Neural progenitor cell (in vitro differentiated cells): Measurements from ENCODE around the gene SDK2. TPM values are rescaled to one million over a fixed set of nuclear protein-coding genes. Genes with fewer than 3 reads are reported as not detected.
A peak's percentile ranks its signal among the peaks of the same experiment; 100 is the strongest.

Experiments
- DNase-seq: peaks from one replicate; pipeline ENCODE4 v3.0.0-alpha.2; 2016; ENCODE audit warnings: low spot score
- H2AFZ ChIP-seq: fragments of 200-600 bp; sonication (generic); replicated peaks from 2 replicates; pipeline ENCODE4 v1.6.1; 2016; ENCODE audit warnings: antibody characterized with exemption
- H3F3A ChIP-seq: fragments of 200-600 bp; sonication (generic); 2 replicates; pipeline ENCODE4 v1.6.1; 2016; ENCODE audit warnings: antibody characterized with exemption, low read depth
- H3K27ac ChIP-seq: fragments of 200-600 bp; sonication (generic); 2 replicates; pipeline ENCODE4 v1.5.1; 2016; ENCODE audit warnings: mild to moderate bottlenecking
- H3K27me3 ChIP-seq: fragments of 200-600 bp; sonication (generic); 2 replicates; pipeline ENCODE4 v1.6.1; 2016; ENCODE audit warnings: mild to moderate bottlenecking, moderate library complexity
- H3K36me3 ChIP-seq: fragments of 200-600 bp; sonication (generic); 2 replicates; pipeline ENCODE4 v1.5.1; 2016
- H3K4me1 ChIP-seq: fragments of 200-600 bp; sonication (generic); 2 replicates; pipeline ENCODE4 v1.6.1; 2016; ENCODE audit warnings: mixed run types
- H3K4me2 ChIP-seq: fragments of 200-600 bp; sonication (generic); 2 replicates; pipeline ENCODE4 v1.6.1; 2016
- H3K4me3 ChIP-seq: fragments of 200-600 bp; sonication (generic); 2 replicates; pipeline ENCODE4 v1.5.1; 2016
- H3K79me2 ChIP-seq: fragments of 200-600 bp; sonication (generic); 2 replicates; pipeline ENCODE4 v1.6.1; 2016; ENCODE audit warnings: low read depth
- H3K9ac ChIP-seq: fragments of 200-600 bp; sonication (generic); 2 replicates; pipeline ENCODE4 v1.6.1; 2016
- H3K9me3 ChIP-seq: fragments of 200-600 bp; sonication (generic); 2 replicates; pipeline ENCODE4 v1.5.1; 2016; ENCODE audit warnings: low read depth
- H4K20me1 ChIP-seq: fragments of 200-600 bp; sonication (generic); 2 replicates; pipeline ENCODE4 v1.6.1; 2016; ENCODE audit warnings: low read depth
- H3K27ac Mint-ChIP-seq: 3 replicates; pipeline ENCODE4 v1.8.0; 2021; ENCODE audit warnings: mixed read lengths
- H3K27me3 Mint-ChIP-seq: 2 replicates; pipeline ENCODE4 v1.8.0; 2022; ENCODE audit warnings: low read depth, mild to moderate bottlenecking, inconsistent platforms, moderate library complexity, mixed read lengths; ENCODE audit not compliant: insufficient read depth
- H3K36me3 Mint-ChIP-seq: 3 replicates; pipeline ENCODE4 v1.8.0; 2021; ENCODE audit warnings: mixed read lengths
- H3K4me1 Mint-ChIP-seq: 3 replicates; pipeline ENCODE4 v1.8.0; 2021; ENCODE audit warnings: mixed read lengths
- H3K4me3 Mint-ChIP-seq: 3 replicates; pipeline ENCODE4 v1.8.0; 2021; ENCODE audit warnings: mild to moderate bottlenecking, moderate library complexity, mixed read lengths
- H3K9me3 Mint-ChIP-seq: 3 replicates; pipeline ENCODE4 v1.8.0; 2020; ENCODE audit warnings: mixed read lengths
- EZH2 ChIP-seq: fragments of 200-600 bp; sonication (generic); IDR thresholded peaks from 2 replicates; pipeline ENCODE4 v1.6.1; 2017; ENCODE audit warnings: antibody characterized with exemption, mild to moderate bottlenecking, moderate library complexity
- EZH2phosphoT487 ChIP-seq: fragments of 200-600 bp; sonication (generic); IDR thresholded peaks from 2 replicates; pipeline ENCODE4 v1.6.1; 2017; ENCODE audit warnings: antibody characterized with exemption
- total RNA-seq: library from RNA; depleted of rRNA; stranded (reverse); fragments of >200 nt; gene quantifications from 2 replicates; pipeline ENCODE4 v1.2.3, GENCODE V29; 2015; ENCODE audit warnings: low replicate concordance
- TF ChIP-seq, protein P1 (sequence below): fragments of 200-600 bp; sonication (generic); IDR thresholded peaks from 2 replicates; pipeline ENCODE4 v1.5.1; 2017; ENCODE audit warnings: antibody characterized with exemption, mild to moderate bottlenecking

The SDK2 gene
- total RNA-seq, 1 donor from 2014 or later: 15.3 TPM

DNA sequence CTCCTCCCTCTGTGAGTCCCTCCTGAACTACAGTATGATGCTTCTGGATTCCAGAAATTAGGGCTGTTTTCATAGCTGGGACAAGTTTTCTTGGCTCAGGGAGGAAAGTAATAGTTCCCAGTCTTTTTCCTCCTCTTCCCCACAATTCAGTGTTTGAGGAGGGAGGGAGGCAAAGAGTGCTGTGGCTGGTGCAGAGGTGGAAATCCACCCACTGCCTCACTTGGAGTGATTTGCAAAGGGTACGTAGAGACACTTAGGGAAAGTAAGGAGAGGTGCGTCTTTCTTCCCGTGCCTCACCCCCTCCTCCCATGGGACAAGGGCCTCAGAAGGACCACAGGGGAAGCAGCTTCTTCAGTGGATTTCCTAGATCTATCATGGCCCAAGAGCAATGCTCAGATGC lies 21.9 kb downstream of the SDK2 start:
- H3K9me3 Mint-ChIP-seq: peaks cover 42% of the 10 kb centered on the region
- Histone ChIP-seq H3K4me1 (peaks cover 46% of the 10 kb centered on the region), H3K4me3 (no peak overlapping the region), H2AFZ (no peak overlapping the region), H3K27me3 (no peaks in the 10 kb centered on the region), H3F3A (peaks cover 32% of the 10 kb centered on the region), H4K20me1 (peaks cover 37% of the 10 kb centered on the region), H3K4me2 (no peak overlapping the region), H3K36me3 (no peaks in the 10 kb centered on the region), H3K27ac (no peak overlapping the region), H3K9me3 (peaks cover 7% of the 10 kb centered on the region), H3K79me2 (peaks cover 98% of the 10 kb centered on the region), H3K9ac (no peak overlapping the region)
- H3K27ac Mint-ChIP-seq: peak overlapping the region; percentile 53
- H3K4me3 Mint-ChIP-seq: no peak overlapping the region
- DNase-seq: no peak
- TF ChIP-seq, protein P1, sequence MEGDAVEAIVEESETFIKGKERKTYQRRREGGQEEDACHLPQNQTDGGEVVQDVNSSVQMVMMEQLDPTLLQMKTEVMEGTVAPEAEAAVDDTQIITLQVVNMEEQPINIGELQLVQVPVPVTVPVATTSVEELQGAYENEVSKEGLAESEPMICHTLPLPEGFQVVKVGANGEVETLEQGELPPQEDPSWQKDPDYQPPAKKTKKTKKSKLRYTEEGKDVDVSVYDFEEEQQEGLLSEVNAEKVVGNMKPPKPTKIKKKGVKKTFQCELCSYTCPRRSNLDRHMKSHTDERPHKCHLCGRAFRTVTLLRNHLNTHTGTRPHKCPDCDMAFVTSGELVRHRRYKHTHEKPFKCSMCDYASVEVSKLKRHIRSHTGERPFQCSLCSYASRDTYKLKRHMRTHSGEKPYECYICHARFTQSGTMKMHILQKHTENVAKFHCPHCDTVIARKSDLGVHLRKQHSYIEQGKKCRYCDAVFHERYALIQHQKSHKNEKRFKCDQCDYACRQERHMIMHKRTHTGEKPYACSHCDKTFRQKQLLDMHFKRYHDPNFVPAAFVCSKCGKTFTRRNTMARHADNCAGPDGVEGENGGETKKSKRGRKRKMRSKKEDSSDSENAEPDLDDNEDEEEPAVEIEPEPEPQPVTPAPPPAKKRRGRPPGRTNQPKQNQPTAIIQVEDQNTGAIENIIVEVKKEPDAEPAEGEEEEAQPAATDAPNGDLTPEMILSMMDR: no peak
- TF ChIP-seq EZH2 (no peak), EZH2phosphoT487 (no peak)
- H3K36me3 Mint-ChIP-seq: peaks cover 49% of the 10 kb centered on the region
- H3K4me1 Mint-ChIP-seq: peaks cover 57% of the 10 kb centered on the region
- peaks cover 8% of the 10 kb centered on the region for H3K27me3 Mint-ChIP-seq

DNA sequence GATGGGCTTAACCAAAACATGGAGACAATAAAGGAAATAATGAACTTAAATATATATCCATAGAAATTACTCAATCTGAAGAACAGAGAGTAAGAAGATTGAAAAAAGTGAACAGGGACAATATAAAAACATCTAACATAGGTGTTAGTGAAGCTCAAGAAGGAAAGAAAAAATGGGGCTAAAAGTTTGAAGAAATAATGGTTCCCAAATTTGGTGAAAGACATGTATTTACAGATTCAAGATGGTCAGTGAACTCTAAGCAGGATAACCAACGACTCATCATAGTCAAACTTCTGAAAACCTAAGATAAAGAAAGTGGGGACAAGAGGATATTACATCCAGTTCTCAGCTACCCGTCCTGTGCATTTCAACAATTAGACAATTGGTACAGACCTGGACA lies 22.6 kb downstream of the SDK2 start:
- no peak for TF ChIP-seq EZH2
- TF ChIP-seq, protein P1: no peak
- TF ChIP-seq EZH2phosphoT487: no peak
- H3K9ac ChIP-seq: no peak overlapping the region
- no peak overlapping the region for H3K27ac ChIP-seq
- Mint-ChIP-seq H3K4me3 (no peak overlapping the region), H3K4me1 (peaks cover 57% of the 10 kb centered on the region), H3K9me3 (peaks cover 42% of the 10 kb centered on the region), H3K27me3 (peaks cover 6% of the 10 kb centered on the region), H3K27ac (no peak overlapping the region), H3K36me3 (peaks cover 43% of the 10 kb centered on the region)
- H2AFZ ChIP-seq: no peak overlapping the region
- no peak overlapping the region for H3K4me3 ChIP-seq
- peaks cover 50% of the 10 kb centered on the region for H3K4me1 ChIP-seq
- H3K9me3 ChIP-seq: peaks cover 7% of the 10 kb centered on the region
- H3K36me3 ChIP-seq: no peaks in the 10 kb centered on the region
- H3K27me3 ChIP-seq: no peaks in the 10 kb centered on the region
- H3K79me2 ChIP-seq: peaks cover 98% of the 10 kb centered on the region
- no peak for DNase-seq
- H4K20me1 ChIP-seq: peaks cover 30% of the 10 kb centered on the region
- peaks cover 39% of the 10 kb centered on the region for H3F3A ChIP-seq
- H3K4me2 ChIP-seq: no peak overlapping the region

DNA sequence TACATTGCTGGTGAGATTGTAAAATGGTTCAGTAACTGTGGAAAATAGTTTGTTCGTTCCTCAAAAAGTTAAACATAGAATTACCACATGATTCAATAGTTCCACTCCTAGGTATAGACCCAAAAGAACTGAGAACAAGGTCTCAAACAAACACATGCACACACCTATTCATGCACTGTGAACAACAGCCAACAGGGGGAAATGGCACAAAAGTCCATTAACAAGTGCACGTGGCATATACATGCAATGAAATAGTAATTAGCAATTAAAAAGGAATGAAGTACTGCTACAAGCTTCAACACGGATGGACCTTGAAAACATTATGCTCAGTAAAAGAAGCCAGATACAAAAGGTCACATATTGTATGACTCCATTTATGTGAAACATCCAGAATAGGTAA lies 23.8 kb downstream of the SDK2 start:
- peaks cover 52% of the 10 kb centered on the region for H3F3A ChIP-seq
- H3K4me1 Mint-ChIP-seq: peaks cover 57% of the 10 kb centered on the region
- peaks cover 43% of the 10 kb centered on the region for H3K36me3 Mint-ChIP-seq

More for the DNA sequence above, 23.8 kb downstream of the SDK2 start:
- no peaks in the 10 kb centered on the region for H3K36me3 ChIP-seq
- H3K4me1 ChIP-seq: peaks cover 54% of the 10 kb centered on the region
- Mint-ChIP-seq H3K27ac (no peak overlapping the region), H3K27me3 (peaks cover 6% of the 10 kb centered on the region), H3K4me3 (no peak overlapping the region), H3K9me3 (peaks cover 42% of the 10 kb centered on the region)
- H3K79me2 ChIP-seq: peaks cover 99% of the 10 kb centered on the region
- no peak for DNase-seq
- no peak overlapping the region for H3K9ac ChIP-seq
- no peak overlapping the region for H3K4me3 ChIP-seq
- H3K27me3 ChIP-seq: no peaks in the 10 kb centered on the region
- peaks cover 7% of the 10 kb centered on the region for H3K9me3 ChIP-seq
- TF ChIP-seq EZH2phosphoT487 (no peak), EZH2 (no peak)
- TF ChIP-seq, protein P1: no peak
- peaks cover 20% of the 10 kb centered on the region for H4K20me1 ChIP-seq
- H3K27ac ChIP-seq: no peak overlapping the region
- H3K4me2 ChIP-seq: no peak overlapping the region
- H2AFZ ChIP-seq: no peak overlapping the region
